Naive thymus-derived CD4-positive, alpha-beta T cell (primary cell): ENCODE results near the gene CAMTA1. TPM values are rescaled to one million over a fixed set of nuclear protein-coding genes. Genes with fewer than 3 reads are reported as not detected.

Experiments used
- ATAC-seq: fragments of 150-1000 bp; cut with Tn5 transposase; 2 replicates; pipeline ENCODE4 v1.10.0; 2021; ENCODE audit warnings: mild to moderate bottlenecking, moderate library complexity
- CTCF ChIA-PET: fragments of 350-600 bp; sonication (Branson Sonifier 250); formaldehyde crosslinking; loops from one replicate; lab custom pipeline; 2021; ENCODE audit warnings: antibody characterized with exemption; lab: Charles Lee
- POLR2A ChIA-PET: fragments of 350-600 bp; sonication (Branson Sonifier 250); formaldehyde crosslinking; loops from one replicate; lab custom pipeline; 2021; ENCODE audit warnings: antibody characterized with exemption, inconsistent platforms; lab: Charles Lee
- DNase-seq, 9 donors: peaks; one replicate each; pipeline versions ENCODE4 v3.0.0 to v3.0.0-alpha.2; 2020 to 2022; ENCODE audit warnings: mixed read lengths in 1 of 9
- H3K27ac ChIP-seq: one replicate; pipeline ENCODE4 v1.7.0; 2013; ENCODE audit warnings: mild to moderate bottlenecking, low read depth, low read length, moderate library complexity
- H3K27me3 ChIP-seq, 2 donors: one replicate each; pipeline ENCODE4 v1.7.0; 2013; ENCODE audit warnings: low read length in 2 of 2, mild to moderate bottlenecking in 2 of 2, moderate library complexity in 2 of 2; ENCODE audit not compliant: control insufficient read depth in 2 of 2, insufficient read depth in 2 of 2
- H3K36me3 ChIP-seq, 3 experiments: 1 replicate in 2 of 3; 2 replicates in 1 of 3; pipeline ENCODE4 v1.7.0; 2013; ENCODE audit warnings: low read length in 3 of 3, mild to moderate bottlenecking in 3 of 3, moderate library complexity in 1 of 3; ENCODE audit not compliant: insufficient read depth in 3 of 3, control insufficient read depth in 2 of 3
- H3K4me1 ChIP-seq, 2 donors: one replicate each; pipeline ENCODE4 v1.7.0; 2013; ENCODE audit warnings: low read length in 2 of 2, mild to moderate bottlenecking in 2 of 2, moderate library complexity in 1 of 2; ENCODE audit not compliant: control insufficient read depth in 2 of 2, insufficient read depth in 2 of 2
- H3K4me3 ChIP-seq: 2 replicates; pipeline ENCODE4 v1.7.0; 2013; ENCODE audit warnings: mild to moderate bottlenecking, low read length
- H3K9me3 ChIP-seq, 3 experiments: 1 replicate in 2 of 3; 2 replicates in 1 of 3; pipeline ENCODE4 v1.7.0; 2013; ENCODE audit warnings: low read length in 3 of 3; ENCODE audit not compliant: control insufficient read depth in 2 of 3
- H3K27ac Mint-ChIP-seq, 9 donors: one replicate each; pipeline ENCODE4 v1.8.0; 2020 to 2022; ENCODE audit warnings: mixed read lengths in 9 of 9, mild to moderate bottlenecking in 8 of 9, moderate library complexity in 5 of 9, inconsistent platforms in 2 of 9
- H3K27me3 Mint-ChIP-seq, 5 donors: one replicate each; pipeline ENCODE4 v1.8.0; 2021 to 2022; ENCODE audit warnings: mixed read lengths in 5 of 5, mild to moderate bottlenecking in 1 of 5
- H3K36me3 Mint-ChIP-seq, 5 donors: one replicate each; pipeline ENCODE4 v1.8.0; 2020 to 2022; ENCODE audit warnings: mixed read lengths in 5 of 5, mild to moderate bottlenecking in 3 of 5, inconsistent platforms in 1 of 5
- H3K4me1 Mint-ChIP-seq, 7 donors: one replicate each; pipeline ENCODE4 v1.8.0; 2020 to 2022; ENCODE audit warnings: mixed read lengths in 7 of 7, mild to moderate bottlenecking in 3 of 7, inconsistent platforms in 1 of 7
- H3K4me3 Mint-ChIP-seq, 10 donors: one replicate each; pipeline ENCODE4 v1.8.0; 2020 to 2022; ENCODE audit warnings: mild to moderate bottlenecking in 10 of 10, mixed read lengths in 10 of 10, moderate library complexity in 6 of 10, inconsistent platforms in 2 of 10
- H3K9me3 Mint-ChIP-seq, 11 donors: one replicate each; pipeline ENCODE4 v1.8.0; 2020 to 2022; ENCODE audit warnings: mixed read lengths in 11 of 11, mild to moderate bottlenecking in 4 of 11, inconsistent platforms in 1 of 11, moderate library complexity in 1 of 11
- intact Hi-C, 2 donors: fragments of 100-400 bp; cut with micrococcal nuclease; formaldehyde crosslinking; loops; one replicate each; pipeline ENCODE4 v1.15.1; 2023
- polyA plus RNA-seq, 2 donors: library from polyadenylated mRNA; unstranded; fragments of 300-500 nt; fragmentation: Illumina TruSeq; gene quantifications; one replicate each; pipeline ENCODE4 v1.2.3, GENCODE V29; 2021
- total RNA-seq, 6 experiments: library from RNA in 5 of 6; stranded (reverse) in 5 of 6; gene quantifications; 1 replicate in 5 of 6; 2 replicates in 1 of 6; pipeline ENCODE4 v1.2.3 and lab custom pipeline; 2021 to 2026

Gene CAMTA1
- total and polyA plus RNA-seq, 7 experiments from 2014 or later = 38.1 to 68.6 (median 42.6) TPM

DNA sequence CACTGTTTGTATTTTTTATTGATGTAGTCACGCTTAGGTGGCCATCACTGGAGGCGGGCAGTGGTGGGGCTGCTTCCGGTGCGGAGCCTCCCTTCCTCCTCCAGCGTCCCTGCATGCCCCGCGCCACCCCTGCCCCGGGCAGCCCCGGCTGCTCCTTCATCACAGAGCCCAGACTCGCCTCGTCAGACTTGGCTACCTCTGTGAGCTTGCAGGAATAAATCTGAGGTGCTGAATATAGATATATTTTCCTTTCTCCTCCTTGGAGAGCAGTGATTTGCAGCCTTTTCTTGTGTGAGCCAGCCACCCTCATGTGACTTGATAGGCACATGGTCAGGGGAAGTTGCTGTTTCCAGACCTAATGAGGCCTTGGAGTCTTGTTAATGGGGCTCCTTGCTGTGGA is 573.2 kb downstream of the CAMTA1 start:
- no peak for DNase-seq
- no peaks in the 10 kb centered on the region for H3K27me3 ChIP-seq
- no peaks in the 10 kb centered on the region for H3K9me3 ChIP-seq
- ChIA-PET CTCF (no interaction called here), POLR2A (no interaction called here)
- Mint-ChIP-seq H3K27me3 (peaks cover 0 to 7% (median 6%) of the 10 kb centered on the region in 5 donors), H3K9me3 (peaks cover 0 to 10% (median 1%) of the 10 kb centered on the region in 11 donors), H3K4me1 (no peaks in the 10 kb centered on the region), H3K4me3 (no peak overlapping the region), H3K36me3 (peaks cover 0 to 3% (median 0%) of the 10 kb centered on the region in 5 donors), H3K27ac (no peak overlapping the region)
- intact Hi-C loops = no loop called here
- ATAC-seq = no peak
- H3K4me3 ChIP-seq = no peak overlapping the region
- H3K4me1 ChIP-seq = no peaks in the 10 kb centered on the region
- no peak overlapping the region for H3K27ac ChIP-seq
- no peaks in the 10 kb centered on the region for H3K36me3 ChIP-seq

DNA sequence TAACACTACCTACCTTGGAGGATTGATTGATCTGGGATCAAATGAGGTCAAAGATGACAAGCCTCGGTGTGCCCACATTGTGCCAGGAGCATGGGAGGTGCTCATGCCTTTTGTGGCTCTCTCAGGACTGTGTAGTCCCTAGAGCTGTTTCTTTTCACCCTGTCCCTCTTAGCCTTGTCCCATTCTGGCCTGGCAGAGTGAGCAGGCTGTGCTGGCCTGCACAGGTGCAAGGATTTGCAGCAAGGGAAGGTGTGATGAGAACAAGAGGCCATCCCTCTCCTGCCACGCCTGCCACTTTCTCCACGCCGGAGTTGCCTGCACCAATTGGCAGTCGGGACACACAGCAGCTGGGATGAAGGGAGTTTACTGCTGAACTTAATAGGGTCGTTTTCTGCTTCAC is 575.3 kb downstream of the CAMTA1 start:
- H3K27me3 Mint-ChIP-seq = peaks cover 0 to 7% (median 3%) of the 10 kb centered on the region in 5 donors
- POLR2A ChIA-PET = no interaction called here
- CTCF ChIA-PET = no interaction called here
- peaks cover 0 to 2% (median 0%) of the 10 kb centered on the region in 5 donors for H3K36me3 Mint-ChIP-seq
- no peak overlapping the region for H3K27ac Mint-ChIP-seq
- Histone ChIP-seq H3K9me3 (no peaks in the 10 kb centered on the region), H3K27ac (no peak overlapping the region), H3K36me3 (no peaks in the 10 kb centered on the region), H3K4me3 (no peak overlapping the region), H3K4me1 (no peaks in the 10 kb centered on the region), H3K27me3 (no peaks in the 10 kb centered on the region)
- ATAC-seq = no peak
- no peaks in the 10 kb centered on the region for H3K4me1 Mint-ChIP-seq
- no peak overlapping the region for H3K4me3 Mint-ChIP-seq
- DNase-seq = no peak
- peaks cover 0 to 3% (median 0%) of the 10 kb centered on the region in 11 donors for H3K9me3 Mint-ChIP-seq
- intact Hi-C loops = no loop called here

DNA sequence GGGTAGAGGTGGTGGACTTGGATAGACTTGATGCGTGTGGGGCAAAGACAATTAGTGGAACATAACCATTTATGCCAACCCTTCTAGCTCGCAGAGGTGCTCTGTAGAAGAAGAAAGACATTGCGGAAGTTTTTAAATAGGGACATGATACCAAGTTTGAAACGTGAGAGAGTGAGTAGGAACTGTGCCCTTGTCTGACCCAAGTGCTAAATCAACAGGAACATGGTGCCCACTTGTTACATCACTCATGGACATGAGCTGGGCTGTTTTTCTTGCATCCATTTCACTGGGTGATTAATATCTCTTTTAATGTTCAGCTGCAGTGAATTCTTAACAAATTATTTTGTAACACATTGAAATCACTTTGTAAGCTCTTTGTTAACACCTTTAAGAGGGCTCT is 577.7 kb downstream of the CAMTA1 start:
- DNase-seq (no peak), ATAC-seq (no peak)
- no peaks in the 10 kb centered on the region for H3K36me3 Mint-ChIP-seq
- H3K27me3 ChIP-seq = no peaks in the 10 kb centered on the region
- no peak overlapping the region for H3K4me3 ChIP-seq
- no peaks in the 10 kb centered on the region for H3K9me3 ChIP-seq
- H3K9me3 Mint-ChIP-seq = peaks cover 0 to 2% (median 0%) of the 10 kb centered on the region in 11 donors
- no peak overlapping the region for H3K4me3 Mint-ChIP-seq
- no peaks in the 10 kb centered on the region for H3K4me1 Mint-ChIP-seq
- H3K27ac Mint-ChIP-seq = no peak overlapping the region
- ChIA-PET POLR2A (no interaction called here), CTCF (no interaction called here)
- H3K4me1 ChIP-seq = no peaks in the 10 kb centered on the region
- intact Hi-C loops = no loop called here
- H3K27ac ChIP-seq = no peak overlapping the region
- peaks cover 0 to 7% (median 0%) of the 10 kb centered on the region in 5 donors for H3K27me3 Mint-ChIP-seq
- no peaks in the 10 kb centered on the region for H3K36me3 ChIP-seq

DNA sequence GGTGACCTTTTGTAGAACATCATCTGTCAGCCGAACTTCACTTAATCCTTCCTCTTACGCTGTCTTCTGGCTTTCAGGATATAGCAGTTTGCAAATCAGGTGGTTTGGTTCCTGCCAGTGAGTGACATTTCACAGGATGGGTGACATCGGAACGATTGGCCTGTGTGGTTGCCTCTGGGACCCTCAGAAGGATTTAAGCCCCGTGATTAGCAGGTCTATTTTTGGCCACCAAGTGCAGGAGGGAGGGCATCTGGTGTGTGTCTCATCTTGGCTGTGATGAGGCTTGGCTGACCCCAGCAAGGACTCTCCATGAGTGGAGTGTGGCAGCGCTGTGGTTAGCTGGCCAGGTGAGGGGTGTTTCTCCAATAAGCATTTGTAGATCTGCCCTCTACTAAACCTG is 578.2 kb downstream of the CAMTA1 start:
- no peak overlapping the region for H3K4me3 ChIP-seq
- H3K27ac ChIP-seq = no peak overlapping the region
- ATAC-seq = no peak
- Mint-ChIP-seq H3K4me3 (no peak overlapping the region), H3K27me3 (peaks cover 0 to 7% (median 0%) of the 10 kb centered on the region in 5 donors), H3K9me3 (peaks cover 0 to 2% (median 0%) of the 10 kb centered on the region in 11 donors), H3K36me3 (no peaks in the 10 kb centered on the region), H3K4me1 (no peaks in the 10 kb centered on the region), H3K27ac (no peak overlapping the region)
- no peaks in the 10 kb centered on the region for H3K9me3 ChIP-seq
- H3K36me3 ChIP-seq = no peaks in the 10 kb centered on the region
- ChIA-PET POLR2A (no interaction called here), CTCF (no interaction called here)
- intact Hi-C loops = no loop called here
- H3K27me3 ChIP-seq = no peaks in the 10 kb centered on the region
- DNase-seq = no peak
- H3K4me1 ChIP-seq = no peaks in the 10 kb centered on the region

DNA sequence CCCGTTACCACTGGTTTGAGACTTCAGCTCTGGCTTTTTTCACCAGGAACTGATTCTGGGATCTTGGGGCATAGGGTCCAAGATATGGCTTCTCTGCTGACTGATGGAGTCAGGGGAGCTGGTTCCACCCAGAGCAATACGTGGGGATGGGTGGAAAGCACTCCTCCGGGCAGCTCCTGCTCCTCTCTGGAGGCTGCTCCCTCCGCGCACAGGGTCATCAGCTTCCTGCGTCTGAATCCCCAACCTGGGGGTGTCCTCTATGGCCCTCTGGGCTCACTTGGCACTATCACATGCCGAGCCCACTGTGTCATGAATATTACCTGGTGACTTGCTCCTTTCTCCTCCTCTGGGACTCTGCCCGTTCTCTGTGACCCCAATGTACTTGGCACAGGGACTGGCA is 580.5 kb downstream of the CAMTA1 start:
- ChIA-PET POLR2A (no interaction called here), CTCF (no interaction called here)
- Mint-ChIP-seq H3K9me3 (peaks cover 0 to 2% (median 0%) of the 10 kb centered on the region in 11 donors), H3K4me1 (no peaks in the 10 kb centered on the region), H3K27me3 (peaks cover 0 to 5% (median 0%) of the 10 kb centered on the region in 5 donors), H3K36me3 (no peaks in the 10 kb centered on the region), H3K4me3 (no peak overlapping the region), H3K27ac (no peak overlapping the region)
- Histone ChIP-seq H3K4me1 (no peaks in the 10 kb centered on the region), H3K27ac (no peak overlapping the region), H3K27me3 (no peaks in the 10 kb centered on the region), H3K36me3 (no peaks in the 10 kb centered on the region), H3K9me3 (no peaks in the 10 kb centered on the region), H3K4me3 (no peak overlapping the region)
- ATAC-seq (no peak), DNase-seq (no peak)
- intact Hi-C loops = no loop called here

DNA sequence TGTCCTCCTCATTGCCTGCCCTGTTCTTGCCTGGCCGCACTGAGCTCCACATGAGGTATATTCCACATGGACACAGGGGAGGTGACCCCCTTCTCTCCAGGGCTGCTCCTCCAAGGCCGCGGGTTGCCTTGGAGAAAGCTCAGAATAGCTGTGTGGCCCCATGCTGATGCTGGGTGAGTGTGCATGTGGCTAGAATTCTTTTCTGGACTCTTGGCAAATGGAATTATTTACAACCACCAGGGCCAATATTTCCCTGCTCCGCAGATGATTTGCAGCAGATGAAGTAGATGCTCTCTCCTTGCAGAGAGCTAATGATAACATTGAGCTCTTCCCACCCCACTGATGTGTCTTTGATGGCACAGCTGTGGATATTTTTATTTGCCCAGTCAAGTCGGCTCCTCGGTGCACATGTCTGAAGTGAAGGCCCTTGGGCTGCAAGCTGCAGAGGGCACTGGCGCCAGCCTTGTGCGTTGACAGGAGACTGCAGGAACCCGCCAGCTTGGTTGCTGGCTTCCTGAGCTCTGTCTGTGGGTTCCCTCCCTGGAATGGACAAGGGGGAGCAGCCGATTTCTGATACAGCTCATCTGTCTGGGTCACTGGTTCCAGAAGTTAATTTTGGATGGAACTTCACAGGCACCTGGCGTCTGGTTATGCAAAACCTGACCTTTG is 581.2 kb downstream of the CAMTA1 start:
- Histone ChIP-seq H3K4me3 (no peak overlapping the region), H3K27me3 (no peaks in the 10 kb centered on the region), H3K9me3 (no peaks in the 10 kb centered on the region), H3K27ac (no peak overlapping the region), H3K36me3 (no peaks in the 10 kb centered on the region), H3K4me1 (no peaks in the 10 kb centered on the region)
- no peak overlapping the region for H3K4me3 Mint-ChIP-seq
- no peak for ATAC-seq
- no peaks in the 10 kb centered on the region for H3K4me1 Mint-ChIP-seq
- DNase-seq = no peak
- ChIA-PET POLR2A (no interaction called here), CTCF (no interaction called here)
- no peaks in the 10 kb centered on the region for H3K36me3 Mint-ChIP-seq
- H3K9me3 Mint-ChIP-seq = peaks cover 0 to 2% (median 0%) of the 10 kb centered on the region in 11 donors
- H3K27me3 Mint-ChIP-seq = no peaks in the 10 kb centered on the region
- intact Hi-C loops = no loop called here
- no peak overlapping the region for H3K27ac Mint-ChIP-seq

DNA sequence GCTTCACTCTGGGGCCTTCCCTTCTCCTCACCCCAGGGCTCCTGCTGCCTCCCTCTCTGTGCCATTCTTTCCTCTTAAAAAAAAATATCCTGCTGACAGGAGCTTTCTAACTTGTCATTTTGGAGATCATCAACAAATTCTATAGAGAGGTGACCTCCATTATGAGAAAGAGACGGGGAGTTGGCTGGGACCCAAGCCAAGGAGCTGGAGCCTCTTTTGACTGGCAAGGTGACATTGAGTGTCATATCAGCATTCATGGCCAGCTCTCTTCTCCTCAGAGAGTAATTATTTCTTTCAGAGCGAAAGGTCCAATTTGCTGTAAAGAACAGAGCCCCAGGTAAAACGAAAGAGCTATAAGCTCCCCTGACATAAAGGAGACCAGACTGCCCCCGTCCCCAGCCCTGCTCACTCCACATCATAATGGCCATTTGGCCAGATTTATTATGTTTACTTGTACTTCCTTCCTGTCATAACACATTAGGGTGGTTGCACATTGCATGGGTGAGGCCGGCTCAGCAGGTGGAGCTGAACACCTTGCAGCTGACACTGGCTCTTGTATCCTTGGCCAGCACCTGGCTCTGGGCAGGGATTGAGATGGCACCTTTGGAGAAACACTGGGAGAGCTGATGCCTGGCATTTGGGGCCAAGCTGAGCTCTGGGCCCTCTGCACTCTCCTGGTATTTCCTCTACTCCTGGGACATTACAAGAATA is 581.9 kb downstream of the CAMTA1 start:
- Mint-ChIP-seq H3K36me3 (no peaks in the 10 kb centered on the region), H3K27ac (no peak overlapping the region), H3K27me3 (no peaks in the 10 kb centered on the region), H3K4me1 (no peaks in the 10 kb centered on the region), H3K4me3 (no peak overlapping the region), H3K9me3 (peaks cover 0 to 2% (median 0%) of the 10 kb centered on the region in 11 donors)
- ATAC-seq (no peak), DNase-seq (no peak)
- Histone ChIP-seq H3K27me3 (no peaks in the 10 kb centered on the region), H3K4me3 (no peak overlapping the region), H3K36me3 (no peaks in the 10 kb centered on the region), H3K27ac (no peak overlapping the region), H3K9me3 (no peaks in the 10 kb centered on the region), H3K4me1 (no peaks in the 10 kb centered on the region)
- ChIA-PET CTCF (no interaction called here), POLR2A (no interaction called here)
- intact Hi-C loops = no loop called here
